GM21526 (cell line): ENCODE measurements around the gene ANAPC15.

Source experiments
- ATAC-seq: cut with Tn5 transposase; IDR thresholded peaks from one replicate; pipeline ENCODE4 v1.9.1; 2021; ENCODE audit warnings: moderate library complexity; ENCODE audit not compliant: unreplicated experiment, low FRiP score

The ANAPC15 gene

DNA sequence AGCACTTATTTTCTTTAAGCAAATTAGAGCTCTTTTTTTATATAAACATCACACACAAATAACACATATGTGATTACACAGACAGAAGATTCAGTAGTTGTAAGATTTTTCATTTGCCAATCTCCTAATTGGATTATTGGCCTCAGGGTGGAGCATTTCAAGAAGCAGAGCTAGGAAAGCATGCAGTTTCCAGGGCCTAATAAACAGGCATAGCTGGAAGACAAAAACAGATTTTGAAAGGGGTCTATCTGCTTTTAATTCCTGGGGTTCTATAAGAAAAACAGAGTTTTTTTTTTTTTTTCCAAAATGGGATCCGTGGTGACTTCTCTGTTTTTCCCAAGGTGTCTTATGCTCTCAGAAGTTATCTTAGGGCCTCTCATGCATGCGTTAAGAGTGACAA, 15.4 kb upstream of the ANAPC15 start:
- no peak for ATAC-seq

DNA sequence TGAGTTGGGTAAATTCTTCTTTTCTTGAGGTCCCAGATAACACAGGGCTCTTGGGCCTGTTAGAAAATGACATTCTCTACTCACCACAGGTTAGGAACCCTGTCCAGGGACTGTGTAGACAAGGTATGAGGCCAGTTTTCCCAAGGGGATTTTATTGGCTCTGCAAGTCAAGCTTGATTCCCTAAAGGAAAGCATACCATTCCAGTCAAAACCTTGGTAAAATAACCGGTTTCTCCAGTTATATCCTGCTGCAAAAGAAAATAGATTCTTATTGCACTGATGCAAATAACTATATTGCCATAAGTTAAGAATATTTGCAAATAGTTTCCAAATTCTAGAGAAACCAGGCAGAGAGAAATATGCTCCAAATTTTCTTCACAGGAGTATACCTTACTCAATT, 13.5 kb upstream of the ANAPC15 start:
- no peak for ATAC-seq

DNA sequence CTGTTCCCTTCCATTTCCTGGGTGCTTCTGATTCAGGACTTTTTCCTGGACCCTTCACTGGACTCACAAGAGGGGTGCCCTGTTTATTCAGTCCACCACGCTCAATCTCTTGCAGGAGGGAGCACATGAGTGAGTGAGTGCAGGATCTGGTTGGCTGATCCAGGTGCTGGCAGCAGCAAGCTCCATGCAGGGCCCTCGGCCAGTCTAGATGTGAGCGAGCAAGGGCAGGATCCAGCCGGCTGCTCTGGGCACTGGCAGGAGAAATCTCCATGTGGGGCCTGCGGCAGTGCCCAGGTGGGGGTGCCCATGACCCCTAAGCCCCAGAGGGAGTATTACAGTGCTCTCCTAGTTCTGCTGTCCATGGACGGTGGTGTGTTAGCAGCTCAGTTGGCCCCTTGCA, 11.6 kb upstream of the ANAPC15 start:
- no peak for ATAC-seq

DNA sequence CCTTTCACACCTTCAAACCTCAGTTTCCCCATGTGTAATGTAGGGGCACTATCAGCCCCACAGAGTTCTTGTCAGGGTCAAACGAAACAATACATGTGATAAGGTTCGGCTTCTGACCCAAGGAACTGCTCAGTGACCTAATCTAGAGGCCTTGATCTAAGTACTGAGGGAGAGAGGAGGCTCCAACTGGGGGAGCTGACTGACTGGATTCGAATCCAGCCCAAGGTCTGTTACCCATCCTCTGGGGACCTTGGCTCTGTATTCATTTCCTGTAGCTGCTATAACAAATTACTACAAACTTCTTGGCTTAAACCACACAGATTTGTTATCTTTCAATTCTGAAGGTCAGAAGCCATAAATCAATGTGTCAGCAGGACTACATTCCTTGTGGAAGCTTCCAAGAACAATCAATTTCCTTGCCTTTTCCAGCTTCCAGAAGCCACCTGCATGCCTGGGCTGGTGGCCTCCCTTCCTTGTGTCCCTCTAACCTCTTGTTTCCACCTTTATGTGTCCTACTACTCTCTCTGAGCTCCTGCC, 10.7 kb upstream of the ANAPC15 start:
- ATAC-seq: no peak

DNA sequence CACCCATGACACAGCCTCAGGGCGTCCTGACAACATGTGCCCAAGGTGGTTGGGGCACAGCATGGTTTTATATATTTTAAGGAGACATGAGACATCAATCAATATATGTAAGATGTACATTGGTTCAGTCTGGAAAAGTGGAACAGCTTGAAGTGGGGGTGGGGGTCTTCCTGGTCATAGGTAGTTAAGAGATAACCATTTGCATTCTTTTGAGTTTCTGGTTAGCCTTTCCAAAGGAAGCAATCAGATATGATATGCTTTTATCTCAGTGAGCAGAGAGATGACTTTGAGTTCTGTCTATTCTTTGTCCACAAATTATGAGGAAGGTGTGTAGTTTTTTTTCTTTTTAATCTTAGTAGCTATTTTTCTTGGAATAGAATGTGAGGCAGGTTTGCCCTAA, 10.1 kb upstream of the ANAPC15 start:
- ATAC-seq: no peak

DNA sequence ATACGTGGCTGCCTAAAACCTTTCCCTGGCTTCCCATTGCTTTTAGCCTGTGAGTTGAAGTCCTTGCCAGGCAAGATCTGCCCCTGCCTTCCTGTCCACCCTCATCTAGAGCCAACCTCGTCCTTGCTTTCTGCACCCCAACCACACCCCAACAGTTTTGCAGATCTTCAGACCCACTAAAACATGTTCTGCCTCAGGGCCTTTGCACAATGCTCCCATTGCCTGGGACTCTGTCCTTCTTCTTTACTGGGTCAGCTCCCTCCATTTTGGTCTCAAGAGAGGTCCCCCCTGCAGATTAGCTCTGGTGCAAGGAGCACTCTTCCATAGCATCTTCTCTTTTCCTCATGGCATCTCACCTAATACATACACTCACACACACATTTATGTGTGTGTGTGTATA, 8.4 kb upstream of the ANAPC15 start:
- no peak for ATAC-seq

DNA sequence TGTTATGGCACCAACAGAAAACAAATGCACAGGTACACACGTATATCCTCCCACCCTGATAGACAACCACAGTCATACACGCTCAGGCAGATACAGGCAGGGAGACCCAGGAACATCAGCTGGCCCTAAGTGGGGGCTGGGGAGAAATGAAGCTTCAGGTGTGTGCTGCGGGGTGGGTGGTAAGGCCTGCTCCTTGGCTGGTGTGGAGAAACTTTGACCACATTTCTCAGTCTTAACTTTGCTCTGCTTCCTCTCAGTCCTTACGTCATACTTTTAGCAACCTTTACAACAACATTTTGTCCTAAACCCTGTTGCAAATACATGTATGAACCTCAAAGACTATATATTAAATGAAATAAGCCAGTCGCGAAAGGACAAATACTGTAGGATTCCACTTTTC, 6.7 kb upstream of the ANAPC15 start:
- no peak for ATAC-seq

DNA sequence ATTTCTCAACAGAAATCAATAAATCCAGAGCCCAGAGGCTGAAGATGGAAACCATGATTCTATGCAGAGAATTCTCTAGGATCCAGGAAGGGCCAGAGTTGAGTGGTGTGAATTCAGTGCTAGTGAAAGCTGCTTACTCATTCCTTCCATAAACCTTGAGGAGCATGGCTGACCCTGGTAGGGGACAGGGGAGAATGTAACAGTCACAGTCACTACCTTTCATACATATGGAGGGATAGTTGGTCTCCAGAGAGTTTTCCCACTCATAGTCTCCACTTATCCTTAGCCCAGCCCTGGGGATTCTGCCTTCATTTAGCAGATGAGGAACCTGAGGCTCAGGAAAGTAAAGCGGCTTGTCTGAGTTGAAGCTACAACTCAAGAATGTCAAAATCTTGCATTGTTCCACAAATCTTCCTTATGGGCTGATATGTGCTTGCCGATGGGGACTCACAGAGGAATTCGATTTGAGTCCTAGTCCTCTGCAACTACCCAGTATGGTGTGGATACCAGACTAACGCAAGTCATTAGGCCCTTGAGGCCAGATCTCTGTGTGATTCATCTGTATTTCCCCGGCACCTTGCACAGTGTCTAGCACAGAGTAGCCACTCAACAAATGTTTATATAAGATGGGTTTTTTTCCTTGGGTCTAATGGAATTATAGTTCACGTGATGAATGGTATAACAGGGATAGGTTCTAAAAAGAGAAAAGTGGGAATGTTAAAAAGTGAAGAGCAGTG, 3.7 kb upstream of the ANAPC15 start:
- no peak for ATAC-seq

DNA sequence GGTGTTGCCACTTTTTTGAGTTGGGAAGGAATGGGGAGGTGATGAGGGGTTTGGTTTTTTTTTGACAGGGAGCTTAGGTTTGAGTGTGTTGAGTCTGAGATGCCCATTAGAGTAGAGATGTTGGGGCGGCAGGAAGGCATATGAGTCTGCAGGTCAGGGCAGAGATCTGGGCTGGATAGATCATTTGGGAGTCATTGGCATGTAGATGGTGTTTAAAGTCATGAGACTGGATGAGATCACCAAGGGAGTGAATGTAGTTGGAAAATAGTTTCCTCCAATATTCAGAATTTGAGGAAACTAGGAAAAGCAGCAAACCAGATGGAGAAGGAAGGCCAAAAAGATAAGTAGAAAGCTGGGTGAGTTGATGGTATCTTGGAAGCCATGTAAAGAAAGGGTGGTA, 2.1 kb upstream of the ANAPC15 start:
- ATAC-seq: no peak

- no peak for ATAC-seq
Observed at GRCh38 chr11:72112978-72113808, 698 bp upstream of the ANAPC15 start.

GRCh38 chr11:72111300-72112142, 974 bp downstream of the ANAPC15 start:
- ATAC-seq: peak; percentile 5

DNA sequence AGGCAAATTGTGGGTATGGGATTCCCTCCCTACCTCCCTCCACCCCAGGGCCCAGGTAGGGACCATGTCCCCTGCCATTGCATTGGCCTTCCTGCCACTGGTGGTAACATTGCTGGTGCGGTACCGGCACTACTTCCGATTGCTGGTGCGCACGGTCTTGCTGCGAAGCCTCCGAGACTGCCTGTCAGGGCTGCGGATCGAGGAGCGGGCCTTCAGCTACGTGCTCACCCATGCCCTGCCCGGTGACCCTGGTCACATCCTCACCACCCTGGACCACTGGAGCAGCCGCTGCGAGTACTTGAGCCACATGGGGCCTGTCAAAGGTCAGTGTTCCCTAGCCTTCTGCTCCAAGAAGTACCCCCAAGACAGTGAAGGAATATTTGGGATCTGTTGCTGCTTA, 6.6 kb downstream of the ANAPC15 start, which contains the start of gene TOMT:
TOMT (plus strand) TSS at position 37 of the 400 bp plus-strand sequence; CDS start at position 65, 28 bp downstream.
- ATAC-seq: no peak

DNA sequence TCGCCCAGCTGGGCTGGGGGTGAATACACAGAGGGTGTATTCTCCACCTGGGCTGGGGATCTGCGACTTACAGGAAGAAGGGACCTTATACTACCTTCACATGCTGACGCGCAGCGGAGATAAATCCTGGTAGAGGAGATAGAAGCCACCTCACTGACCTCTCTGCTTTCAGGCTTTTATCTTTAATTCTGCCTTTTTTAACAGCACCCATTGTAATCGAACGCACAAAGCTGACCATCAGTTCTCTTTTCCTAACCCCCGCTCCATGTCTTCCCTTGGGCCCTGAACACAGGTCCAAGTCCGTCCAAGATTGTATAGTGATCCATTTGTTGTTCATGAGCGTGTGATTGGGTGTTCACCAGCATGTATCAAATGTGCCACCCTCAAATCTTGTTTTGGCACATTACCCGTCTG, 8.7 kb downstream of the ANAPC15 start:
- ATAC-seq: no peak

DNA sequence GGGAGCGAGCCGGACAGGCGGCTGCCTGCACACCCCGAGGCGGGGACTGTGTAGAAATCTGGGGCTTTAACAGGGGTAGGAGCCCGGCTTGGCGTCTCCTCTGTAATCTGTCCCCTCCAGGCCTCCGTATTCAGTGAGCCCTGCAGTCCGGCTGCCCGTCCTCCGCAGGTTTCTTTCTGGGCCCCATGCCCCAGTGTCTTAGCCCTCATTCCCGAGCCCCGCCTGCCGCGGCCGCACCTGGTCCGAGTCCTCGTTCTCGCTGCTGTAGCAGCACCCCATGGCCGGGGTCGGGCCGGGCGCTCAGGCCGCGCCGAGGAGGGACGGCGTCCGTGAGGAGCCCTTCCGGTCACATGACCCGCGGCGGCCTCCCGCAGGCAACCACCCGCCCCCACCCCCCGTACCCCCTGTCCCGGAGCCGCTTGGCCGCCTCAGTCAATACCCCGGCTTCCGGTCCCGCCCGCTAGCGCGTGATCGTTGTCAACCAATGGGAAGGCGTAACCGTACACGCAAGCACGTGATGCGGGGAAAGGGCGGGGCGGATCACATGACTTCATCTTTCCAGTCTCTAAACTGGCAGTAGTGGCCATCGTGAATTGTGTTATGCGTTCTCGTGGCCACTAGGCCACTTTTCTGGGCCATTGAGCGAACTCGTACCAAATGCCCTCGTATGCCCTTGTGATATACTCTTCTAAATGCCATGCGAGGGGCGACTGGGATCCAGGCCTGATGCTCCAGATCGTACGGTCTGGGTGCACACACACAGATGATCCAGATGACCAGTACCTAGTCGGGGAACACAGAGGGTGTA, 9.3 kb downstream of the ANAPC15 start, which contains the start of gene LAMTOR1:
LAMTOR1 (minus strand) TSS at position 352 of the 808 bp plus-strand sequence; CDS start at position 279, 73 bp downstream.
- ATAC-seq: peak; percentile 70

DNA sequence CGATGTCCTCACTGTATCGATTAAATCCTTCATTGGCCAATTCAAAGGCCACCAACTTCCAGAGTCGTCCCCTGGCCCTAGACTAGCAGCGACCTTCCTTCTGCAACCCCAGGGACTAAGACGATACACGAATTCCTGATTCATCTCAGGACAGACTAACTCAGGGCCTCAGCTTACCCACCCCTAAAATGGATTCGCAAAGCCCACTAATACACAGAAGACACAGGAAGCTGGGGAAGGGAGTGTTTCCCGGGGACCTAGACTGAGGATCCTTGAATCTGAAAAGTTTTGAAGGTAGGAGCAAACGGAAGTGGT, 9.9 kb downstream of the ANAPC15 start:
- ATAC-seq: no peak

DNA sequence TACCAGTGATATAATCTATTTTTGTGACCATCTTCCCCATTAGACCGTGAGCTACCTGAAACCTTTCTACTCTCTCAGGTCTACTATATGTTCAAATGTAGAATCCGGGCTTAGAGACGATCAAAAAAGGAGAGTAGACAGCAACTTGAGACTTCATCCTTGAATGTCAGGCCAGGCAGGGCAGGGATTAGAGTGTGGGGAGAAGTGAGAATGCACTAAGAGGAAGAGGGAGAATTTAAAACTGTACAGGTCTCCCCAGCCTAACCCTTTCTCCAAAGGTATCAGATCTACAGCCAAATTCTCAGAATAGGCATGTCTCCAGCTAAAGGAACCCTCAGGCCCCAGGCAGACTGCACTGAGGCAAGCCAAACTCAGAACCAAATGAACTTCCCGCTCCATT, 10.3 kb downstream of the ANAPC15 start:
- ATAC-seq: no peak

GRCh38 chr11:72100462-72100861, 12.0 kb downstream of the ANAPC15 start:
- no peak for ATAC-seq

GRCh38 chr11:72100009-72100408, 12.5 kb downstream of the ANAPC15 start:
- ATAC-seq: no peak

DNA sequence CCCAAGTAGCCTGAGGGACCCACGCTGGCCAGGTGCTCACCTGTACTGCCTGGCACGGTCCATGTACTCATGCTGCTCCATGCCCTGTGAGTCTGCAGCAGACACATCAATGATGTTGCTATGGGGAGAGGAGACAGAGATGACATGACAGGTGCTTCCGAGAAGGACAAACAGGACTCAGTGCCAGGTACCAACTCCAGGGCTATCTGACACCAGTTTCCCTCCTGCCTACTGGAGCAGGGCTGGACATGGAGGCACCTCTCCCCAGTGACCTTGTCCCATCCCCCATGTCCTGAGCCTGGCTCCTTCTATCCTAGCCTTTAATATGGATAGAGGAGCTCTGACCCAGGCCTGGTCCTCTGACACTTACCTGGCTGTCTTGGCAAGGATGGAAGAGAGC, 13.8 kb downstream of the ANAPC15 start:
- no peak for ATAC-seq

DNA sequence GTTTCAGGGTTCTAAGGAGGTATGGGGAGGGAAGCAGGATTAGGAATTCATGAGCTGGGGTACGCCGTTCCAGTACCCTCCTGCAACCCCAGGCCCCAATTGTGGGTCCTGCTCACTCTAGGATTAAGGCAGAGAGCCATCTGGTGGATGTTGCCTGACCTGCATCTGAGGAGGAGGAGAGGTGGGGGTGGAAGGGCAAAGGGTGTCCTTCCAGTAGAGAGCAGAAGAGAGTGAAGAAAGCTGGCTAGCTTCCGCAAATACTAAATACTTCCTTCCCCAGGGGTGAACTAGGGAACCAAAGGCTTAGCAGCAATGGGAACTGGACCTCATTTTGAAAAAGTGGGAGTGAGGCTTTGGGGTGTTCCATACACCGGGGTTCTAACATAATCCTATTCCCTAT, 21.2 kb downstream of the ANAPC15 start:
- ATAC-seq: no peak
